ENCODE results near the gene MMP7. TPM values are rescaled to one million over a fixed set of nuclear protein-coding genes. Genes with fewer than 3 reads are reported as not detected.

The MMP7 gene
- total RNA-seq, 1 experiment from 2014 or later, result 0.34 TPM

DNA sequence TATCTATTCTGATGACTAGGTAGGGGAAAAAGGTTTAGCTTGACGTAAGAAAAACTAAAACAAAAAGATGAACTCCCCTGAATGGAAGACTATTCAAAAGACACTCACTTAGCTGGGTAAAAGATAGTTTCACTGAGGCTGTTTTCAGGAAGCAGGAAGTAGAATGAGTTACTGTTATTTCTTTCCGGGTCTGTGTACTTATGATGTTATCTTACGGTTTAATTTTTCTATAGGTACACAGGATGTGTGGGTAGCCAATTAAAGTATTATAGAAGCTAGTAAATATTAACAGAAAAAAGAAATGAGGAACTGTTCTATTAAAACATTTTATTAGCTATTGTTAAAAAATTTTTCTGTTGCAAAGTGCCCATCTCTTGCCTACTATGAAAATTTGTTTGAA lies 45.8 kb upstream of the MMP7 start:
- Histone ChIP-seq H3K4me3 (ENCODE audit: low read depth, low read length, poor library complexity, severe bottlenecking) (no peak overlapping the region), H3K9me3 (ENCODE audit: low read depth, low read length, poor library complexity, severe bottlenecking) (no peaks in the 10 kb centered on the region), H3K36me3 (ENCODE audit: insufficient read depth, low read length, poor library complexity, severe bottlenecking) (no peaks in the 10 kb centered on the region), H3K4me1 (ENCODE audit: insufficient read depth, low read length, poor library complexity, severe bottlenecking) (no peaks in the 10 kb centered on the region), H3K27ac (ENCODE audit: low read depth, low read length, poor library complexity, severe bottlenecking) (no peak overlapping the region), H3K27me3 (replicated peaks; ENCODE audit: insufficient read depth, low read depth, low read length, poor library complexity) (no peaks in the 10 kb centered on the region)
- intact Hi-C loops (cut with micrococcal nuclease; ENCODE audit: unreplicated experiment), result no loop called here
- CTCF ChIA-PET, result no interaction called here
- POLR2A ChIA-PET (ENCODE audit: low non-redundant PET), result no interaction called here
- no peak for DNase-seq (ENCODE audit: low spot score)
- no TSS peak for BruUV-seq (replicated peaks)
- TF ChIP-seq EZH2 (IDR thresholded peaks at IDR 0.05; ENCODE audit: borderline replicate concordance, low read depth, low read length, poor library complexity, severe bottlenecking) (no peak), CTCF (conservative IDR thresholded peaks at IDR 0.05; ENCODE audit: low read depth, low read length) (no peak)

- no peaks in the 10 kb centered on the region for H3K4me1 ChIP-seq (ENCODE audit: insufficient read depth, low read length, poor library complexity, severe bottlenecking)
- ChIA-PET POLR2A (ENCODE audit: low non-redundant PET) (no interaction called here), CTCF (no interaction called here)
- no peak for TF ChIP-seq EZH2 (IDR thresholded peaks at IDR 0.05; ENCODE audit: borderline replicate concordance, low read depth, low read length, poor library complexity, severe bottlenecking)
- TF ChIP-seq CTCF (conservative IDR thresholded peaks at IDR 0.05; ENCODE audit: low read depth, low read length), result no peak
- H3K27me3 ChIP-seq (replicated peaks; ENCODE audit: insufficient read depth, low read depth, low read length, poor library complexity), result no peaks in the 10 kb centered on the region
- H3K27ac ChIP-seq (ENCODE audit: low read depth, low read length, poor library complexity, severe bottlenecking), result no peak overlapping the region
- BruUV-seq (replicated peaks), result no TSS peak
- intact Hi-C loops (cut with micrococcal nuclease; ENCODE audit: unreplicated experiment), result no loop called here
- H3K9me3 ChIP-seq (ENCODE audit: low read depth, low read length, poor library complexity, severe bottlenecking), result no peaks in the 10 kb centered on the region
- H3K36me3 ChIP-seq (ENCODE audit: insufficient read depth, low read length, poor library complexity, severe bottlenecking), result no peaks in the 10 kb centered on the region
- no peak overlapping the region for H3K4me3 ChIP-seq (ENCODE audit: low read depth, low read length, poor library complexity, severe bottlenecking)
- DNase-seq (ENCODE audit: low spot score), result no peak
These were observed 44.5 kb upstream of the MMP7 start for GRCh38 chr11:102575012-102575411.

DNA sequence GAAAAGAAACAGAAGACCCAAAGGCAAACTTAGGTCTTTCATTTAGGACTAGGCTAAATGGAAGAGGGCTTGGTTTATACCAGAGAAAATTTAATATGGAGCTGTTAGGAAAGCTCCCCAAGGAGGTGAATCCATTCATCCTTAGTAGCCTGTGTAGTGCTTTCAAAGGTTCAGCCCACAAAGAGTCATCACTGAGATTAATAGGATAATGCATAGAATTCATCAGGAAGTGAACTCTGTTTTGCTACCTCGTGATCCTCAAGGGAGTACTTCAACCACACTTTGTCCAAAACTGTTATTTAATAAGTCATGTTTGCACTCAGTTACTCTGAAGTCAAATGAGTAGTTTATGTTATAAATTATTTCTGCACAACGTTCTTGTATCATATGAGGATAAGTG lies 43.3 kb upstream of the MMP7 start:
- Histone ChIP-seq H3K27ac (ENCODE audit: low read depth, low read length, poor library complexity, severe bottlenecking) (no peak overlapping the region), H3K9me3 (ENCODE audit: low read depth, low read length, poor library complexity, severe bottlenecking) (no peaks in the 10 kb centered on the region), H3K36me3 (ENCODE audit: insufficient read depth, low read length, poor library complexity, severe bottlenecking) (no peaks in the 10 kb centered on the region), H3K4me1 (ENCODE audit: insufficient read depth, low read length, poor library complexity, severe bottlenecking) (no peaks in the 10 kb centered on the region), H3K27me3 (replicated peaks; ENCODE audit: insufficient read depth, low read depth, low read length, poor library complexity) (no peaks in the 10 kb centered on the region), H3K4me3 (ENCODE audit: low read depth, low read length, poor library complexity, severe bottlenecking) (no peak overlapping the region)
- ChIA-PET POLR2A (ENCODE audit: low non-redundant PET) (no interaction called here), CTCF (no interaction called here)
- peak; percentile 40 for DNase-seq (ENCODE audit: low spot score)
- intact Hi-C loops (cut with micrococcal nuclease; ENCODE audit: unreplicated experiment), result no loop called here
- TF ChIP-seq CTCF (conservative IDR thresholded peaks at IDR 0.05; ENCODE audit: low read depth, low read length) (no peak), EZH2 (IDR thresholded peaks at IDR 0.05; ENCODE audit: borderline replicate concordance, low read depth, low read length, poor library complexity, severe bottlenecking) (no peak)
- no TSS peak for BruUV-seq (replicated peaks)

Measured in A673 (cell line).